HCT116 (cell line): ENCODE results near the gene LSAMP. TPM values are rescaled to one million over a fixed set of nuclear protein-coding genes. Genes with fewer than 3 reads are reported as not detected.

Experiments used
- ATAC-seq: fragments of 200-7000 bp; cut with Tn5 transposase; 2 replicates; pipeline ENCODE4 v1.9.1; 2020; ENCODE audit warnings: mild to moderate bottlenecking, moderate library complexity
- BruUV-seq: library from RNA; stranded (reverse); fragments of 400-500 nt; replicated peaks from 2 replicates; lab custom pipeline; 2021; lab: Mats Ljungman, UMichigan
- CTCF ChIA-PET: fragments of 300-600 bp; sonication (Branson Sonifier 250); formaldehyde crosslinking; loops from one replicate; lab custom pipeline; 2021; ENCODE audit warnings: antibody characterized with exemption; lab: Charles Lee
- POLR2A ChIA-PET: fragments of 300-600, 350-600 bp; sonication (Branson Sonifier 250); formaldehyde crosslinking; loops from one replicate; lab custom pipeline; 2021; ENCODE audit warnings: antibody characterized with exemption; lab: Charles Lee
- RAD21 ChIA-PET, 2 experiments: fragments of 300-600 bp; sonication (Branson Sonifier 250); formaldehyde crosslinking; loops; one replicate each; lab custom pipeline; 2023; ENCODE audit warnings: low total read pairs in 2 of 2; ENCODE audit not compliant: uncharacterized antibody in 2 of 2, unreplicated experiment in 2 of 2, low non-redundant PET in 1 of 2; lab: Charles Lee
- DNase-seq: peaks from one replicate; pipeline ENCODE4 v3.0.0-alpha.2; 2010; ENCODE audit warnings: low read depth, low spot score
- H2AFZ ChIP-seq: fragments of 200-600 bp; shearing (Covaris generic), sonication (generic); 2 replicates; pipeline ENCODE4 v1.6.1; 2017; ENCODE audit warnings: low read depth, mixed run types, mixed read lengths, antibody characterized with exemption, low read length; ENCODE audit not compliant: poor library complexity, severe bottlenecking
- H3K27ac ChIP-seq: 2 replicates; pipeline ENCODE4 v1.5.1; 2012; ENCODE audit warnings: low read depth, low read length
- H3K27me3 ChIP-seq: fragments of 200-600 bp; sonication (generic); 2 replicates; pipeline ENCODE4 v1.6.1; 2016; ENCODE audit warnings: mixed run types, low read length, mixed read lengths; ENCODE audit not compliant: insufficient read depth
- H3K36me3 ChIP-seq, 2 experiments: fragments of 200-500 bp in 1 of 2; fragments of 200-600 bp in 1 of 2; sonication (Bioruptor generic) in 1 of 2; sonication (generic) in 1 of 2; 2 replicates each; pipeline versions ENCODE4 v1.5.1 to v1.6.1; 2014 to 2016; ENCODE audit warnings: low read length in 2 of 2, inconsistent platforms in 1 of 2, mixed read lengths in 1 of 2, mixed run types in 1 of 2; ENCODE audit not compliant: insufficient read depth in 2 of 2, control insufficient read depth in 1 of 2
- H3K4me1 ChIP-seq, 2 experiments: fragments of 200-600 bp in 1 of 2; sonication (generic) in 1 of 2; 2 replicates each; pipeline versions ENCODE4 v1.5.1 to v1.6.1; 2012 to 2017; ENCODE audit warnings: low read length in 2 of 2, inconsistent platforms in 1 of 2, mild to moderate bottlenecking in 1 of 2, mixed read lengths in 1 of 2, mixed run types in 1 of 2, moderate library complexity in 1 of 2; ENCODE audit not compliant: insufficient read depth in 2 of 2, control insufficient read depth in 1 of 2
- H3K4me2 ChIP-seq: fragments of 200-600 bp; sonication (generic); 2 replicates; pipeline ENCODE4 v1.6.1; 2017; ENCODE audit warnings: mixed run types, low read length, mixed read lengths
- H3K4me3 ChIP-seq, 2 experiments: fragments of 200-600 bp in 1 of 2; sonication (generic) in 1 of 2; replicated peaks in 1 of 2; 2 replicates each; pipeline ENCODE4 v1.5.1; 2011 to 2016; ENCODE audit warnings: low read length in 2 of 2, control low read depth in 1 of 2, low read depth in 1 of 2, mild to moderate bottlenecking in 1 of 2, mixed read lengths in 1 of 2, mixed run types in 1 of 2
- H3K79me2 ChIP-seq: fragments of 200-600 bp; sonication (generic); 2 replicates; pipeline ENCODE4 v1.6.1; 2017; ENCODE audit warnings: mild to moderate bottlenecking, mixed run types, low read length, moderate library complexity, mixed read lengths; ENCODE audit not compliant: insufficient read depth
- H3K9ac ChIP-seq: fragments of 200-600 bp; sonication (generic); 2 replicates; pipeline ENCODE4 v1.6.1; 2016; ENCODE audit warnings: low read length, mixed read lengths
- H3K9me2 ChIP-seq: fragments of 200-600 bp; sonication (generic), shearing (Covaris generic); 2 replicates; pipeline ENCODE4 v1.6.1; 2017; ENCODE audit warnings: mixed run types, mild to moderate bottlenecking, moderate library complexity; ENCODE audit not compliant: insufficient read depth
- H3K9me3 ChIP-seq, 2 experiments: fragments of 200-500 bp in 1 of 2; fragments of 200-600 bp in 1 of 2; sonication (Bioruptor generic) in 1 of 2; sonication (generic) in 1 of 2; 2 replicates each; pipeline ENCODE4 v1.6.1; 2014 to 2017; ENCODE audit warnings: low read length in 2 of 2, mixed read lengths in 2 of 2, inconsistent platforms in 1 of 2, low read depth in 1 of 2, mild to moderate bottlenecking in 1 of 2, mixed run types in 1 of 2, moderate library complexity in 1 of 2; ENCODE audit not compliant: control insufficient read depth in 1 of 2, insufficient read depth in 1 of 2
- H4K20me1 ChIP-seq: fragments of 200-600 bp; sonication (generic), shearing (Covaris generic); 2 replicates; pipeline ENCODE4 v1.6.1; 2017; ENCODE audit warnings: mixed run types, mild to moderate bottlenecking, moderate library complexity; ENCODE audit not compliant: insufficient read depth
- ATF3 ChIP-seq: IDR thresholded peaks from 2 replicates; pipeline ENCODE4 v1.6.1; 2012
- CBX3 ChIP-seq: IDR thresholded peaks from 2 replicates; pipeline ENCODE4 v1.6.1; 2012; ENCODE audit warnings: low read depth
- EGR1 ChIP-seq: IDR thresholded peaks from 2 replicates; pipeline ENCODE4 v1.6.1; 2012; ENCODE audit warnings: low read depth
- ELF1 ChIP-seq: IDR thresholded peaks from 2 replicates; pipeline ENCODE4 v1.6.1; 2012; ENCODE audit warnings: low read depth, borderline replicate concordance
- EZH2phosphoT487 ChIP-seq: fragments of 200-600 bp; IDR thresholded peaks from 2 replicates; pipeline ENCODE4 v1.6.1; 2018; ENCODE audit warnings: antibody characterized with exemption, borderline replicate concordance
- JUND ChIP-seq: IDR thresholded peaks from 2 replicates; pipeline ENCODE4 v1.6.1; 2012
- POLR2A ChIP-seq: IDR thresholded peaks from 2 replicates; pipeline ENCODE4 v1.7.0; 2011; ENCODE audit warnings: borderline replicate concordance; ENCODE audit not compliant: insufficient read depth, insufficient read length; ENCODE audit errors: extremely low read depth
- POLR2AphosphoS5 ChIP-seq: IDR thresholded peaks from 2 replicates; pipeline ENCODE4 v1.6.1; 2011; ENCODE audit warnings: mild to moderate bottlenecking, low read depth, low read length, moderate library complexity
- RAD21 ChIP-seq: IDR thresholded peaks from 2 replicates; pipeline ENCODE4 v1.6.1; 2012; ENCODE audit warnings: low read depth, mild to moderate bottlenecking
- REST ChIP-seq: IDR thresholded peaks from 2 replicates; pipeline ENCODE4 v1.6.1; 2012; ENCODE audit warnings: low read depth
- SIN3A ChIP-seq: IDR thresholded peaks from 2 replicates; pipeline ENCODE4 v1.6.1; 2012; ENCODE audit warnings: low read depth
- SRF ChIP-seq: IDR thresholded peaks from 2 replicates; pipeline ENCODE4 v1.6.1; 2012; ENCODE audit warnings: low read depth
- TCF7L2 ChIP-seq: IDR thresholded peaks from 2 replicates; pipeline ENCODE4 v1.7.0; 2011; ENCODE audit warnings: borderline replicate concordance, inconsistent platforms; ENCODE audit not compliant: insufficient read depth, insufficient read length; ENCODE audit errors: extremely low read depth
- YY1 ChIP-seq: IDR thresholded peaks from 2 replicates; pipeline ENCODE4 v1.6.1; 2011; ENCODE audit warnings: low read length, low read depth, moderate library complexity, mild to moderate bottlenecking; ENCODE audit not compliant: insufficient replicate concordance; ENCODE audit errors: extremely low read depth
- ZNF274 ChIP-seq: fragments of 200-500 bp; sonication (Bioruptor generic); IDR thresholded peaks from 2 replicates; pipeline ENCODE4 v1.6.1; 2014; ENCODE audit warnings: mild to moderate bottlenecking, low read depth, low read length, inconsistent platforms
- intact Hi-C: fragments of 100-400 bp; cut with micrococcal nuclease; formaldehyde crosslinking; loops from 2 replicates; pipeline ENCODE4 v1.10.0; 2022
- total RNA-seq: library from RNA; stranded (reverse); gene quantifications from one replicate; pipeline ENCODE4 v1.2.1, GENCODE V29; 2021; ENCODE audit not compliant: unreplicated experiment
- TF ChIP-seq, protein P1 (sequence below): IDR thresholded peaks from 2 replicates; pipeline ENCODE4 v1.6.1; 2012
- TF ChIP-seq, protein P2 (sequence below): IDR thresholded peaks from 2 replicates; pipeline ENCODE4 v1.6.1; 2011; ENCODE audit warnings: mild to moderate bottlenecking, low read length, moderate library complexity; ENCODE audit not compliant: insufficient replicate concordance; ENCODE audit errors: extremely low read depth

The LSAMP gene
- total RNA-seq, 1 experiment from 2014 or later: 0.25 TPM

GRCh38 chr3:116339441-116340028, 105.8 kb downstream of the LSAMP start (continued):
- no peak for TF ChIP-seq SRF

GRCh38 chr3:116338713-116339112, 106.6 kb downstream of the LSAMP start:
- Histone ChIP-seq H2AFZ (no peak overlapping the region), H4K20me1 (no peaks in the 10 kb centered on the region), H3K27ac (no peak overlapping the region), H3K9me2 (no peaks in the 10 kb centered on the region), H3K79me2 (no peaks in the 10 kb centered on the region), H3K27me3 (no peaks in the 10 kb centered on the region), H3K9ac (no peak overlapping the region), H3K36me3 (no peaks in the 10 kb centered on the region), H3K9me3 (no peaks in the 10 kb centered on the region), H3K4me2 (no peak overlapping the region), H3K4me1 (no peaks in the 10 kb centered on the region), H3K4me3 (no peak overlapping the region)
- CTCF ChIA-PET: no interaction called here
- POLR2A ChIA-PET: no interaction called here
- intact Hi-C loops: no loop called here
- BruUV-seq: no TSS peak
- RAD21 ChIA-PET: no interaction called here
- no peak for TF ChIP-seq ZNF274
- no peak for TF ChIP-seq TCF7L2
- no peak for TF ChIP-seq SIN3A
- no peak for TF ChIP-seq RAD21
- no peak for TF ChIP-seq SRF
- TF ChIP-seq EZH2phosphoT487: no peak
- no peak for TF ChIP-seq POLR2A
- no peak for TF ChIP-seq REST
- no peak for TF ChIP-seq EGR1
- TF ChIP-seq ATF3: no peak
- TF ChIP-seq YY1: no peak
- no peak for TF ChIP-seq POLR2AphosphoS5
- TF ChIP-seq, protein P1, sequence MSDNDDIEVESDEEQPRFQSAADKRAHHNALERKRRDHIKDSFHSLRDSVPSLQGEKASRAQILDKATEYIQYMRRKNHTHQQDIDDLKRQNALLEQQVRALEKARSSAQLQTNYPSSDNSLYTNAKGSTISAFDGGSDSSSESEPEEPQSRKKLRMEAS: no peak
- TF ChIP-seq JUND: no peak
- TF ChIP-seq ELF1: no peak
- TF ChIP-seq, protein P2, sequence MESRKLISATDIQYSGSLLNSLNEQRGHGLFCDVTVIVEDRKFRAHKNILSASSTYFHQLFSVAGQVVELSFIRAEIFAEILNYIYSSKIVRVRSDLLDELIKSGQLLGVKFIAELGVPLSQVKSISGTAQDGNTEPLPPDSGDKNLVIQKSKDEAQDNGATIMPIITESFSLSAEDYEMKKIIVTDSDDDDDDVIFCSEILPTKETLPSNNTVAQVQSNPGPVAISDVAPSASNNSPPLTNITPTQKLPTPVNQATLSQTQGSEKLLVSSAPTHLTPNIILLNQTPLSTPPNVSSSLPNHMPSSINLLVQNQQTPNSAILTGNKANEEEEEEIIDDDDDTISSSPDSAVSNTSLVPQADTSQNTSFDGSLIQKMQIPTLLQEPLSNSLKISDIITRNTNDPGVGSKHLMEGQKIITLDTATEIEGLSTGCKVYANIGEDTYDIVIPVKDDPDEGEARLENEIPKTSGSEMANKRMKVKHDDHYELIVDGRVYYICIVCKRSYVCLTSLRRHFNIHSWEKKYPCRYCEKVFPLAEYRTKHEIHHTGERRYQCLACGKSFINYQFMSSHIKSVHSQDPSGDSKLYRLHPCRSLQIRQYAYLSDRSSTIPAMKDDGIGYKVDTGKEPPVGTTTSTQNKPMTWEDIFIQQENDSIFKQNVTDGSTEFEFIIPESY: no peak
- TF ChIP-seq CBX3: no peak
- ATAC-seq (no peak), DNase-seq (no peak)
